Islet of Langerhans (tissue), 1 donor: ENCODE results near the gene TM4SF1.
"Not testable (repeated sequence)": the region's sequence is repeated elsewhere in the genome, so short reads cannot be mapped to it uniquely, and the experiment has no call there.

Experiments used
- FAIRE-seq: peaks from one replicate; lab custom pipeline; 2011; peaks lifted over from hg19 to GRCh38; lab: Jason Lieb, UNC

Gene TM4SF1

DNA sequence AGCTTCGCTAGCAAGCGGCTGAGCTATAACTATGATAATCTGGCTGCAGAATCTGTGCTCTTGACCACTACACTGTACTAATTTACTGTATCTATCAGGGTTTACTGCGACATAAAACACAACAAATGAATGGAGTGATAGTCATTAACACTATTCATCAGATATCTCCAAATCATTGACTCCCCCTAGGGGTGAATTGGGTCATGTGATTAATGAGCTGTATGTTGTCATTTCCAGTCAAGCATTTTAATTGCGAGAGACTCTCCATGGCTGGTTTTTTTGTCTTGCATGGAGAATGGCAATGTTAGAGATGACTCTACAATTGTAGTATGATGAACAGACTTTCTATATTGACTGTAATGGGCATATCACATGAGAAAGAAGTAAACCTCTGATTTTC is 33.5 kb downstream of the TM4SF1 start:
- no peak for FAIRE-seq

DNA sequence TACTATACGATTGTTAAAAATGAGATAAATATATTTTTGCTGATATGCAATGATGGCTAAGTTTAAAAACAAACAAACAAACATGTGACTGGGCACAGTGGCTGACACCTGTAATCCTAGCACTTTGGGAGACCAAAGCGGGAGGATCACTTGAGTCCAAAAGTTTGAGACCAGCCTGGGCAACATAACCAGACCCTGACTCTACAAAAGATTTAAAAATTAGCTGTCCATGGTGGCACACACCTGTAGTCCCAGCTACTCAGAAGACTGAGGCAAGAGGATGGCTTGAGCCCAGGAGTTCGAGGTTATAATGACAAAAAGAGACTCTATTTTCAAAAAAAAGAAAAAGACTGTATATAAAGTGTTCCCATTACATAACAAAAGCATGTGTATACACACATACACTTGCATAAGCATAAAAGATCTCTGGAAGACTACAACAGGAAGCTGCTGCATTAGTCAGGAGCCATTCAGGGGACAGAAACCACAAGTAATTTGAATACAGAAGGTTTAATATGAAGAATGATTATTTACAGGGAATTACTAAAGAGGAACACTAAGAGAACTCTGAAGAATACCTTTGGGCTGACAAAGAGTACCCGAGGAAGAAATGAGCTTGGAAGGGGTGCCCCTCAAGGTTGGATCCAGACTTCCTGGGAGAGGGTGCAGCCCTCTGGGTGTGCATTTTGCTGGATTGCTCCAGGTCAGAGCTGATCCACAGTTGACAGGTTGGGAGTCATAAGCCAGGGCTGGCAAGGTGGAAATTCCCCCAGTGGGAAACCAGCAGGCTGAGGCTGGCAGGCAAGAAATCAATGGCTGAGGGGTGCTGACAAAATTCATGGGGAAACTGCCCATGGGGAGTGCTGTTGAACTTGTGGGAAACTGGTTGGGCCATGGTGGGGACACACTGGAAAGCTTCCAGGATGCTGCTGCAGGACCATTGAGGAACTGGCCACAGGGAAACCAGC is 34.8 kb downstream of the TM4SF1 start:
- FAIRE-seq, result no peak

DNA sequence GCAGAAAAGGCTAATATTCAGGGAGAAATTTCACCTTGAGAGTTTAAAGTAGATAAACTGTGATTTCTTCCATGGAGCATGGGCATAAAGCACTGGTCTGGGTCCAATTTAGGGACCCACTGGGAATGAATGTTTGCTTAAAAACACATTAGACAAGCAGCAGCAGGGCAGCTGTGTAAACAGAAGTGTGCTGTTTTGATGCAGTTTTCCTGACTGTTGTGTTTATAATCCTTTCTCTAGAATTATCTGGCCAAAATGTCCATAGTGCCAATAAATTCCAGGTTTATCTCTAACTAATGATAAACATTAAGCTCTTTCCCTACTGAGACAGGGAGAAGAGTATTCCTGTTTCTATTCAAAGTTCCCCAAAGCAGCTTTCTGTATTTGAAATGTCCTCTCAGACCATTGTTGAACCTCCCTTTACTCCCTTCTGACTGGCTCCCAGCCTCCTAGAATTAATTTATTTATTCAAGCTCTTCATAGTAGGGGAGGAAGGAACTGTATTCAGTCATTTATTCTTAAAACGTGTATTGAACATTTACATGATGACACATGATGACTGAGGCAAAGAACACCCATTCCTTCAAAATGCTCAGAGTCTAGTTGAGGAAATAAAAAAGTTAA is 37.0 kb downstream of the TM4SF1 start:
- FAIRE-seq, result no peak

DNA sequence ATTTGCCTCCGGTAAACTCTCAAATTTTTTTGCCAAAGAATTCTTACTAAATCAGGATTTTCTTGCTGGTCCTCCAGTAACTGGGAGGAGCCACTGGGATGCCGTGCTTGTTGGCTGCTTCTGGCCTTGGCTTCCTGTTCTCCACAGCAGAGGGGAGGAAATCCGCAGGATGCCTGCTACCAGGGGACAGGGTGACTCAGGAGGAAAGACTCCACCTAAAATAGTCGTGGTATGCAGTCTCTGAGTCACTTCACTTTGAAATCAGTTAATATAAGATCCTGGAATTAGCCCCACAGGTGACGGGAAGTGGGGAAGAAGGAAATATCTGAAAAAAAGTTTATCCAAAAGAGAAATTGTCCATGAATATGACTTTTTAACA is 37.5 kb downstream of the TM4SF1 start:
- FAIRE-seq, result peak; percentile 27

DNA sequence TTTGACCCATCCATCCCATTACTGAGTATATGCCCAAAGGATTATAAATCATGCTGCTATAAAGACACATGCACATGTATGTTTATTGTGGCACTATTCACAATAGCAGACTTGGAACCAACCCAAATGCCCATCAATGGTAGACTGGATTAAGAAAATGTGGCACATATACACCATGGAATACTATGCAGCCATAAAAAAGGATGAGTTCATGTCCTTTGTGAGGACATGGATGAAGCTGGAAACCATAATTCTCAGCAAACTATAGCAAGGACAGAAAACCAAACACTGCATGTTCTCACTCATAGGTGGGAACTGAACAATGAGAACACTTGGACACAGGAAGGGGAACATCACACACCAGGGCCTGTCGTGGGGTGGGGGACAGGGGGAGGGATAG is 40.0 kb downstream of the TM4SF1 start:
- FAIRE-seq, result not testable (repeated sequence)

DNA sequence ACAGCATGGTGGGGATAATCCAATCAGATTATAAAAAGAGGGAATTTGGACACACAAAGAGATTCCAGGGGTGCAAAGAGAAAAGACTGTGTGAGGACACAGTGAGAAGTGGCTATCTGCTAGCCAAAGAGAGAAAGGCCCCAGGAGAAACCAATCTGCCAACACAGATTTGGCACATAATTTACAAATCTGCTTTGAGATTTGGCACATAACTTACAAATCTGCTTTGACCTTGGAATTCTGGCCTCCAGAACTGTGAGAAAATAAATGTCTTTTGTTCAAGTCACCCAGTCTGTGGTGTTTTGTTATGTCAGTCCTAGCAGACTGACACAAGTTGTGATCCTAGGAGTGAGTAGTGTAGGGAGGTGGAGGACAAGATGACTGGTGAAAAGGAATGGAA is 40.5 kb downstream of the TM4SF1 start:
- FAIRE-seq, result no peak

DNA sequence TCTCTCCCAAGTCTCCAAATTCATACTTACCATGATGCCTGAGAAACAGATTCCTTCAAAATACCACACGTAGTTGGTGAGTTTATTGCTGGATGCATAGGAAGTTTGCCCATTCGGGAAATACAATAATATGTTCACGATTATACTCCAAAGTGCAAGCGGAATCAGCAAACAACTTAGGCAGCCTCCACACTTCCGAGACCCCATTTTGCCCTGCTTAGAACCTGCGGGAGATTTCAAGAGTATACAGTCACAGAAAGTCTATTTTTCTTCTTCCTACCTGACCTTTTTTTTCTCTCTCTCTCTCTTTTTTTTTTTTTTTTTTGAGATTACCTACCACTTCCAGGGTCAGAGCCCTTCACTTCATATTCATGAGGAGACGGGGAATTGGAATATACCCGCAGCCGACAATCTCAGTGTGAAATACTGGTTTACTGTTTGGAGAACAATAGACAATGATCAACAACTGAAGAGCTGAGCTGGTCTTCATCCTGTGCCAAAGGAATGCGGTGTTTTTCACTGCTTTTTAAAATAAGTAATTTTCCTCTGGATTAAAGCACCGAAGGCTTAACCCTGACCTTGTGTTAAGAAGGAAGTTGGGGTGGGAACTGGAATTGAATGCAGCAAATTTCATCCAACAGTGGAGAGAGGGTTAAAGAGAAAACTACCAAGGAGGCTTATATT is 44.1 kb downstream of the TM4SF1 start, which contains the start of gene TM4SF18:
TM4SF18 (minus strand) TSS at position 461 of the 684 bp plus-strand sequence; CDS start at position 207, 254 bp downstream.
- no peak for FAIRE-seq

DNA sequence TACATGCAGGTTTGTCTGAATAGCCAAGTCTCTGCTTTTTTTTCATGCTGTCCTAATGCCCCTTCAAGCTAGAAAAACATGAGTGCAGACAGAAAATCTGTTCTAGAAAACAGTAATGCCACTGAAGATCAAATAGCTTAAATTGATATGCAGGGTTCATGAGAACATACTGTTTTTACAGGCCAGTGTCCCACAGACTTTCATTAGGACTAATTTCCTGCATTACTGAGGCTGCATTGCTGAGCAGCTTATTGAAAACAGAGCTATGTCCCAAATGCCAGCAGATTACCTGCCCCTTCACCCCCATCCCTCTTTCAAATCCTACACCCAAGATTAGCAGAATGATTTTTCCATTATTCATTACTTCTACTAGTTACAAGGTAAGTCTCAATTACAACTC is 44.7 kb downstream of the TM4SF1 start:
- FAIRE-seq, result no peak

DNA sequence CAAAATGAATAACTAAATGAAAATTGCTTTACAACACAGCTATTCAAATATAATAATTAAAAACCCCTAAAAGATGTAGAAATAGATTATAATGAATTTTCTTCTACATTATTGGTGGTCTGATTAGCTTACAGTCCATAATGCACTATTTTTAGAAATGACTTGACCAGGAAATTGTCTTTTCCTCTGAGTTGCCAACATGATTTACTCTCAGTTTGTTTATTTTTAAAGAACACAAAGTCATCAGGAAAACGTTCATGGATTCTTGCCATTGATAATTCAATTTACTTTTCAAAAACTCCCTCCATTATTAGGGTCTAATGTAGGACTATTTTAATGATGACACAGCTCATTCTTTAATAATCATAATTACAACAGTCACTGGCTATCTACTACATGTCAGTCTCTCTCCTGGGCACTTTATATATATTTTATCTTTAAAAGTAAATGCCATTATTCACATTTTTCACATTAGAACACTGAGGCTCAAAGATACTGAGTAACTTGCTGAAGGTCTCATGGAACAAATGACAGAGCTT is 45.2 kb downstream of the TM4SF1 start:
- no peak for FAIRE-seq

DNA sequence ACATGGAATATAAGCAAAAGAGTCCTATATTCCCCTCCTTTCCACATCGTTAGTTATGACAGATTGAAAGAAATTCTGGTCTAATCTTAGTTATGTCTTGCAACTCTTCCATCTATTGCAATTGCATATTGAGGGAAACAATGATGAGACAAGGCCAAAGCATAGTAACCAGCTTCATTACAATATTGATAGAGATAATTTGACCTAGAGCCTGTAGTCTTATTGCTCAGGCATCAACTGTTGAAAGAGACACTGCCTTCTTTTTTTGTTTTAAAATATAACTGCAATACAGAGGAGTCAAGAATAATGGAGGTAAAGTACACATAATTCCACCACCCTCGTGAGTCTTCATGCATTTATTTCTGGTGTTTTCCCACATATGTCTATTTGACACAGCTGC is 46.1 kb downstream of the TM4SF1 start:
- no peak for FAIRE-seq

DNA sequence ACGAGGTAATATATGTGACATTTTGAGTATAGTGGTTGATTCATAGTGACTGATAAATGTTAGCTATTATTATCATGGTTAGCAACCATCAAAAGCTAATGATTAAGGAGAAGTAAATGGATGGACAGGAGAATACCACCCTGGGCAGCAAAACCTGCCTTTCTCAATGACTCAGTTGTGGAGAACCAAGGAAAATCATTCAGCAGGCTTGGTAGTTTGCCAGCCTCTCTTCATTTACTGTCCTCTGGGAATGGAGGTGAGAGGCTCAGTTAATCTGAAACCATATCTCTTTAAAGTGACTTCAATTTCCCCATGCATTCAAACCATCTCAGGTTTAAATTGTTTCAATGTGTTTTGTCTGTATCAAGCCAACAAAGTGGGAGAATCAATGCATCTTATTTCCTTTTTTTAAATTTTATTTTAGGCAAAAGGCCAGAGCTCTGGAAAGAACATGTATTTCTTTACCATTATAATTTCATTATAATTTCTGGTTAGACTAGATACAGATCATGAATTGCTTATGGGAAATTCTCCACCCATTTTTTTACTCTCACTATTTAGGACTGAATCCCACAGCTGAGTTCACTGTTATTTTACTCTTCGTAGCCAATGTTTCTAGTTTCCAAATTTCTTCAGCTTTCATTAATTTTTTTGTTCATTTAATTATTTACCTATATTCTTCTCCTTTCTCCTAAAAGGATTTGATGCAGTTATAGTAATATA is 46.7 kb downstream of the TM4SF1 start:
- no peak for FAIRE-seq

DNA sequence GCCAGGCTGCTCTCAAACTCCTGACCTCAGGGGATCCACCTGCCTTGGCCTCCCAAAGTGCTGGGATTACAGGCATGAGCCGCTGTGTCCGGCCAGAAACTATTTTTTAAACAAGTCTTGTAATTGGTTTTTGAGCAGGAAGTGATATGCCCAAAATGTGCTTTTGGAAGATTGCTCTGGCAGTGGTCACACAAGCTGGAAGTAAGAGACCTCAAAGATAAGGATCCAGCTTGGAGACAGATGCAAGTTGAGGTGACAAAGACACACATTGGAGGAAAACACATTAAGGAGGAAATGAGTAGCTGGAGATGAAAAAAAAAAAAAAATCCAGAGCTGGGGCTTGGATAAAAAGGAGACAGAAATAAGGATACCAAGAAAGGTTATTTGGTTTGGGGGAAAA is 50.3 kb downstream of the TM4SF1 start:
- no peak for FAIRE-seq

DNA sequence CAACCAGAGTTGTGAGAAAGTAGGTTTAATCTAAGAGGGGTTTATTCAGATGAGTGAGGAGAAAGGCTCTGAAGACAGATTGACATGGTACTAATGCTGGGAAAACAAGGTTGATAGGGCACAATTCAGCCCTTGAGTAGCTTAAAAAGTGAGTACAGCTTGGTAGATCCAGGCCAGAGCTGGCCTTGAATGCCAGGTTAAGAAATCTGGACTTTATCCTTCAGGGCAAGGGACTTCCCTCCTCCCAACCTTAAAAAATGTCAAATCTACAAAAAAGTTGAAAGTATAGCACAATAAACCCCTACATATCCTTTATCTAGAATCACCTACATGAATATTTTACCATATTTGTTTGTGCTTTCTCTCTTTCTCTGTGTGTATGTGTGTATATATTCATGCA is 51.9 kb downstream of the TM4SF1 start:
- no peak for FAIRE-seq

DNA sequence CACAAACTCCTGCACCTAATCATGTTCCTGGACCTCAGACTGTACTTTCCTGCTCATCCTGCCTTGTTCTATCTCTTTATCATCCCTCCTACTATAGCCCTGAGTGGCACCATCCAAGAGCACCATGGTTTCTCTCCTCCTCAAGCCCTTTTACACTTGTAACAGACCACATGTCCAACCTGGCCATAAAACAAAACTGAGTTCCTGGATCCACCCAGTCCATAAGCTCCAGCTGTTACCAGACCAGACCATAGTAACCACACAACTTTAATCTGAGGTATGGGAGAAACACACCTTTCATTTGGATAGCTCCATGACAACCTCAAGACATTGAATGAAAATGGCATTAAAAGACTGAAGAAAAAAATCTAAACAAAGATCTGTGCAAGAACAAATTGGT is 53.1 kb downstream of the TM4SF1 start:
- FAIRE-seq, result no peak

DNA sequence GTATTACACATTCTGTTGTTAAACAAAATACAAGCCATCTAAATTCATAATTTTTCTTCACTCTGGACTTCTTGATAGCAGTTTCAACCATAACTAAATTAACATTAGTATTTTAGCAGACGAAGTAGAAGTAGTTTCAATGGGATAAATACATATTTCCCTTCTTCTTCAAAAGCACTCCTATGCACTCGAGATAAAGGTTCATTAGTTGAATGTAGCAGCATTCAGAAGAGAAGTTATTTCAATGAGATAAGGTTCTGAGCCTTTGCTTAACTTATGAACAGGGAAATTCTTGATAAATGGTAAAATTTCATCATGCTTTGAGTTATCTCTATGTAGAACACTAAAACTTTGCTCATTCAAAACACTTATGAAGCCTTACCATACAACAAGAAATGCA is 55.8 kb downstream of the TM4SF1 start:
- no peak for FAIRE-seq

DNA sequence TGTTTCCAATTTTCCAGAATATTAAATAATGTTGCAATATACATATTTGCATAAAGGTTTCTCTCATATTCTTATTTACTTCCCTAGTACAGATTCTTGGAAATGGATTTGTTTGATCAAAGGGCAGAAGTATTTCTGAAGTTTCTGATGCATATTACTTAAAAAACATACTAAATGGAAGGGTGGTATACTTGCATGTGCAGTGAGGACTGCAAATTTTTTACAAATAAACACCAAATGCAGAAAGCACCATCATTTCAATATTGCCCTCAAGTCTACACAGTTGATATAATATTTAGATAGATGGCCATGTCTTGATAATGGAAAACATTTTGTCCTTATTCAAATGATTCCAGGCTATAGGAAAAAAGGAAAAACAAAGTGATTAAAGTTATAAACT is 56.3 kb downstream of the TM4SF1 start:
- FAIRE-seq, result no peak

DNA sequence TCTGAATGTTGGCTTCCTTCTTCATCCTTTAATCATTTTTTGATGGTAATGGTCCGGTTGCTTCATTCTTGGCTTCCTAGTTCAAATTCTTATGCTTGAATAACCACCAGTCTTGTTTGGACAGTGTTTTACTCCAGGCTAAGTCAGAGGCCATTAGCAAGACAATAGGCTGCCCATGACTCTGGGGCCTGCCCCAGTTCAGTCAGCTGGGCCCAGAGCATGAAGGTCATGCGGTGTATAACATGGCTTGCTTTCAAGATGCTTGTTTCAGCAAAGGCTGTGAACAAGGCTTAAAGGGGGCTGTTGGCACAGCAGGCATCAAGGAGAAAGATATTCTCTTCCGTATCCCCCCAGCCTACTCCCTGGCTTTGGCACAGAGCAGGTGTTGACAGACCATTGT is 57.7 kb downstream of the TM4SF1 start:
- no peak for FAIRE-seq
